NB4 (cell line): ENCODE data around the gene EPHB1.

ENCODE experiments used
- DNase-seq: peaks from one replicate; pipeline ENCODE4 v3.0.0; 2010; ENCODE audit warnings: low read depth
- H3K4me3 ChIP-seq: one replicate; pipeline ENCODE4 v1.5.1; 2011; ENCODE audit warnings: mild to moderate bottlenecking, low read depth, low read length, moderate library complexity
- CTCF ChIP-seq: IDR thresholded peaks from one replicate; pipeline ENCODE4 v1.5.1; 2012; ENCODE audit warnings: low read depth, low read length
- MAX ChIP-seq: IDR thresholded peaks from 2 replicates; pipeline ENCODE4 v1.6.1; 2011; ENCODE audit warnings: low read depth, low read length
- MYC ChIP-seq: IDR thresholded peaks from 2 replicates; pipeline ENCODE4 v1.6.1; 2011; ENCODE audit warnings: low read depth, low read length
- POLR2A ChIP-seq: IDR thresholded peaks from 2 replicates; pipeline ENCODE4 v1.6.1; 2011; ENCODE audit warnings: mild to moderate bottlenecking; ENCODE audit not compliant: insufficient read length; ENCODE audit errors: extremely low read depth

The EPHB1 gene

GRCh38 chr3:134803652-134804051, 8.6 kb downstream of the EPHB1 start:
- no peak for TF ChIP-seq MYC
- no peak for TF ChIP-seq MAX
- no peak for TF ChIP-seq CTCF
- no peak for TF ChIP-seq POLR2A
- H3K4me3 ChIP-seq = no peak overlapping the region
- no peak for DNase-seq

- H3K4me3 ChIP-seq = no peak overlapping the region
- TF ChIP-seq MYC (no peak), POLR2A (no peak), MAX (no peak), CTCF (no peak)
- no peak for DNase-seq
Measured at GRCh38 chr3:134804508-134805480, 9.7 kb downstream of the EPHB1 start.

- no peak overlapping the region for H3K4me3 ChIP-seq
- TF ChIP-seq POLR2A (no peak), CTCF (no peak), MAX (no peak), MYC (no peak)
- no peak for DNase-seq
Measured at GRCh38 chr3:134807189-134807588, 12.1 kb downstream of the EPHB1 start.

- DNase-seq = no peak
- TF ChIP-seq MAX (no peak), CTCF (no peak), MYC (no peak), POLR2A (no peak)
- H3K4me3 ChIP-seq = no peak overlapping the region
Measured at GRCh38 chr3:134808835-134809234, 13.8 kb downstream of the EPHB1 start.

GRCh38 chr3:134809427-134810051, 14.5 kb downstream of the EPHB1 start:
- TF ChIP-seq MAX (no peak), POLR2A (no peak), MYC (no peak), CTCF (no peak)
- no peak for DNase-seq
- no peak overlapping the region for H3K4me3 ChIP-seq
